IPS DF 6.9 (cell line): ENCODE data around the gene CHN1.
A peak's percentile ranks its signal among the peaks of the same experiment; 100 is the strongest.

ENCODE experiments used
- DNase-seq: peaks from one replicate; pipeline ENCODE4 v3.0.0-alpha.2; 2013; ENCODE audit warnings: low read depth, low spot score
- H3K27ac ChIP-seq: one replicate; pipeline ENCODE4 v1.5.1; 2013; ENCODE audit warnings: low read length, control low read depth
- H3K27me3 ChIP-seq: 2 replicates; pipeline ENCODE4 v1.6.1; 2013; ENCODE audit warnings: mild to moderate bottlenecking, low read length; ENCODE audit not compliant: control insufficient read depth, insufficient read depth
- H3K36me3 ChIP-seq: 2 replicates; pipeline ENCODE4 v1.6.1; 2013; ENCODE audit warnings: low read length; ENCODE audit not compliant: control insufficient read depth, insufficient read depth
- H3K4me1 ChIP-seq: 2 replicates; pipeline ENCODE4 v1.6.1; 2013; ENCODE audit warnings: low read length; ENCODE audit not compliant: control insufficient read depth, insufficient read depth
- H3K4me3 ChIP-seq: 2 replicates; pipeline ENCODE4 v1.5.1; 2013; ENCODE audit warnings: mild to moderate bottlenecking, low read length
- H3K9me3 ChIP-seq: 2 replicates; pipeline ENCODE4 v1.6.1; 2013; ENCODE audit warnings: low read length, inconsistent platforms; ENCODE audit not compliant: control insufficient read depth, insufficient read depth
- WGBS: extraction: QIAGEN DNeasy Blood & Tissue Kit; methylation state at CpG from one replicate; pipeline ENCODE4 v1.1.7; 2013; ENCODE audit warnings: mixed read lengths, missing lambda C conversion rate; ENCODE audit not compliant: insufficient read length, insufficient coverage; 5-methylcytosine and 5-hydroxymethylcytosine counted together

The CHN1 gene

GRCh38 chr2:174963437-174964400 lies 41.5 kb downstream of the CHN1 start:
- DNase-seq = no peak
- H3K9me3 ChIP-seq = no peaks in the 10 kb centered on the region
- no CpG with 5 or more reads among the region's 7 CpGs for WGBS
- H3K27ac ChIP-seq = peak overlapping the region; percentile 80
- peaks cover 9% of the 10 kb centered on the region; the same call in 1 of the 2 replicates for H3K4me1 ChIP-seq
- no peaks in the 10 kb centered on the region for H3K27me3 ChIP-seq
- no peak overlapping the region for H3K4me3 ChIP-seq
- no peaks in the 10 kb centered on the region for H3K36me3 ChIP-seq

- Histone ChIP-seq H3K4me1 (peaks cover 9% of the 10 kb centered on the region; the same call in 1 of the 2 replicates), H3K9me3 (no peaks in the 10 kb centered on the region), H3K36me3 (no peaks in the 10 kb centered on the region), H3K4me3 (no peak overlapping the region), H3K27ac (no peak overlapping the region), H3K27me3 (no peaks in the 10 kb centered on the region)
- no peak for DNase-seq
- no CpG with 5 or more reads among the region's 2 CpGs for WGBS
Observed at GRCh38 chr2:174959787-174960186, 45.4 kb downstream of the CHN1 start.

- no CpG with 5 or more reads among the region's 5 CpGs for WGBS
- H3K27me3 ChIP-seq = no peaks in the 10 kb centered on the region
Observed at GRCh38 chr2:174957050-174957449, 48.1 kb downstream of the CHN1 start.

GRCh38 chr2:174952607-174953006 lies 52.6 kb downstream of the CHN1 start:
- no CpG with 5 or more reads among the region's 6 CpGs for WGBS
- H3K27ac ChIP-seq = no peak overlapping the region

More at GRCh38 chr2:174957050-174957449, 48.1 kb downstream of the CHN1 start:
- Histone ChIP-seq H3K4me1 (peaks cover 6% of the 10 kb centered on the region; the same call in 1 of the 2 replicates), H3K27ac (no peak overlapping the region), H3K9me3 (no peaks in the 10 kb centered on the region), H3K36me3 (no peaks in the 10 kb centered on the region), H3K4me3 (no peak overlapping the region)
- DNase-seq = no peak

GRCh38 chr2:174951745-174952144 lies 53.4 kb downstream of the CHN1 start:
- DNase-seq = no peak
- no CpG with 5 or more reads among the region's 1 CpG for WGBS
- Histone ChIP-seq H3K27ac (no peak overlapping the region), H3K36me3 (no peaks in the 10 kb centered on the region), H3K27me3 (no peaks in the 10 kb centered on the region), H3K4me3 (no peak overlapping the region), H3K4me1 (0 out of 2 replicates have a peak, but pooled peaks cover 2% of the 10 kb centered on the region), H3K9me3 (no peaks in the 10 kb centered on the region)

More at GRCh38 chr2:174952607-174953006, 52.6 kb downstream of the CHN1 start:
- 0 out of 2 replicates have a peak, but pooled peaks cover 2% of the 10 kb centered on the region for H3K4me1 ChIP-seq
- H3K27me3 ChIP-seq = no peaks in the 10 kb centered on the region
- no peak overlapping the region for H3K4me3 ChIP-seq
- no peaks in the 10 kb centered on the region for H3K9me3 ChIP-seq
- DNase-seq = no peak
- no peaks in the 10 kb centered on the region for H3K36me3 ChIP-seq

GRCh38 chr2:174949988-174950687 lies 55.0 kb downstream of the CHN1 start:
- Histone ChIP-seq H3K27ac (no peak overlapping the region), H3K9me3 (no peaks in the 10 kb centered on the region), H3K4me1 (0 out of 2 replicates have a peak, but pooled peaks cover 2% of the 10 kb centered on the region), H3K4me3 (no peak overlapping the region), H3K27me3 (no peaks in the 10 kb centered on the region), H3K36me3 (no peaks in the 10 kb centered on the region)
- no peak for DNase-seq
- WGBS = no CpG with 5 or more reads among the region's 8 CpGs

- H3K27ac ChIP-seq = no peak overlapping the region
- H3K9me3 ChIP-seq = no peaks in the 10 kb centered on the region
- H3K4me3 ChIP-seq = no peak overlapping the region
- no CpG with 5 or more reads among the region's 3 CpGs for WGBS
- DNase-seq = no peak
- H3K27me3 ChIP-seq = no peaks in the 10 kb centered on the region
- no peaks in the 10 kb centered on the region for H3K4me1 ChIP-seq
- H3K36me3 ChIP-seq = no peaks in the 10 kb centered on the region
Observed at GRCh38 chr2:174945601-174946260, 59.5 kb downstream of the CHN1 start.

- H3K4me3 ChIP-seq = no peak overlapping the region
- H3K9me3 ChIP-seq = peaks cover 2% of the 10 kb centered on the region; the same call in 1 of the 2 replicates
- no CpG with 5 or more reads among the region's 1 CpG for WGBS
- no peaks in the 10 kb centered on the region for H3K27me3 ChIP-seq
- no peaks in the 10 kb centered on the region for H3K4me1 ChIP-seq
- H3K27ac ChIP-seq = no peak overlapping the region
- DNase-seq = no peak
- H3K36me3 ChIP-seq = no peaks in the 10 kb centered on the region
Observed at GRCh38 chr2:174939046-174939445, 66.1 kb downstream of the CHN1 start.

- peaks cover 2% of the 10 kb centered on the region for H3K9me3 ChIP-seq
- H3K4me1 ChIP-seq = peaks cover 2% of the 10 kb centered on the region
- no peak overlapping the region for H3K4me3 ChIP-seq
- no peak overlapping the region for H3K27ac ChIP-seq
- no CpG with 5 or more reads among the region's 3 CpGs for WGBS
- DNase-seq = no peak
- H3K27me3 ChIP-seq = no peaks in the 10 kb centered on the region
- no peaks in the 10 kb centered on the region; the same call in 1 of the 2 replicates for H3K36me3 ChIP-seq
Observed at GRCh38 chr2:174931724-174932123, 73.5 kb downstream of the CHN1 start.

GRCh38 chr2:174929786-174930185 lies 75.4 kb downstream of the CHN1 start:
- Histone ChIP-seq H3K27me3 (no peaks in the 10 kb centered on the region), H3K4me1 (peaks cover 2% of the 10 kb centered on the region), H3K4me3 (no peak overlapping the region), H3K36me3 (no peaks in the 10 kb centered on the region; the same call in 1 of the 2 replicates), H3K9me3 (peaks cover 2% of the 10 kb centered on the region), H3K27ac (no peak overlapping the region)
- no peak for DNase-seq
- no CpG with 5 or more reads among the region's 4 CpGs for WGBS
